ENCODE measurements around the gene PTDSS2.

GRCh38 chr11:520428-521176 lies 70.5 kb downstream of the PTDSS2 start:
- TF ChIP-seq, protein P1, sequence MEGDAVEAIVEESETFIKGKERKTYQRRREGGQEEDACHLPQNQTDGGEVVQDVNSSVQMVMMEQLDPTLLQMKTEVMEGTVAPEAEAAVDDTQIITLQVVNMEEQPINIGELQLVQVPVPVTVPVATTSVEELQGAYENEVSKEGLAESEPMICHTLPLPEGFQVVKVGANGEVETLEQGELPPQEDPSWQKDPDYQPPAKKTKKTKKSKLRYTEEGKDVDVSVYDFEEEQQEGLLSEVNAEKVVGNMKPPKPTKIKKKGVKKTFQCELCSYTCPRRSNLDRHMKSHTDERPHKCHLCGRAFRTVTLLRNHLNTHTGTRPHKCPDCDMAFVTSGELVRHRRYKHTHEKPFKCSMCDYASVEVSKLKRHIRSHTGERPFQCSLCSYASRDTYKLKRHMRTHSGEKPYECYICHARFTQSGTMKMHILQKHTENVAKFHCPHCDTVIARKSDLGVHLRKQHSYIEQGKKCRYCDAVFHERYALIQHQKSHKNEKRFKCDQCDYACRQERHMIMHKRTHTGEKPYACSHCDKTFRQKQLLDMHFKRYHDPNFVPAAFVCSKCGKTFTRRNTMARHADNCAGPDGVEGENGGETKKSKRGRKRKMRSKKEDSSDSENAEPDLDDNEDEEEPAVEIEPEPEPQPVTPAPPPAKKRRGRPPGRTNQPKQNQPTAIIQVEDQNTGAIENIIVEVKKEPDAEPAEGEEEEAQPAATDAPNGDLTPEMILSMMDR (conservative IDR thresholded peaks at IDR 0.05; ENCODE audit: low read length): 0 out of 2 replicates have a peak, but pooled peaks have one; percentile 32
- no peak for TF ChIP-seq EZH2phosphoT487 (IDR thresholded peaks at IDR 0.05; ENCODE audit: borderline replicate concordance)
